ENCODE measurements around the gene PSME3. TPM values are rescaled to one million over a fixed set of nuclear protein-coding genes. Genes with fewer than 3 reads are reported as not detected.

Gene PSME3
- total and polyA plus RNA-seq, 2 of the 13 experiments (the other 11 are each of a cell fraction or from before 2014, with no cell fraction given) = 66.3 to 135 TPM

- TF ChIP-seq ZBTB8A (CRISPR knock-in tag; IDR thresholded peaks at IDR 0.05; ENCODE audit: borderline replicate concordance, low read depth) (no peak), ZNF337 (CRISPR knock-in tag; IDR thresholded peaks at IDR 0.05; ENCODE audit: borderline replicate concordance, low read depth) (0 out of 2 replicates have a peak, but pooled peaks have one; percentile 37), ZFY (CRISPR knock-in tag; IDR thresholded peaks at IDR 0.05) (no peak; the same call in 1 of the 2 replicates), ZFP41 (CRISPR knock-in tag; IDR thresholded peaks at IDR 0.05; ENCODE audit: borderline replicate concordance) (no peak), SP2 (CRISPR knock-in tag; IDR thresholded peaks at IDR 0.05) (no peak), ZNF761 (CRISPR knock-in tag; conservative IDR thresholded peaks at IDR 0.05) (no peak), PREB (CRISPR knock-in tag; IDR thresholded peaks at IDR 0.05) (no peak), AFF4 (CRISPR knock-in tag; IDR thresholded peaks at IDR 0.05) (no peak), PAWR (CRISPR knock-in tag; IDR thresholded peaks at IDR 0.05; ENCODE audit: borderline replicate concordance) (no peak), ZNF180 (CRISPR knock-in tag; IDR thresholded peaks at IDR 0.05; ENCODE audit: borderline replicate concordance, low read depth) (no peak), MAF1 (CRISPR knock-in tag; IDR thresholded peaks at IDR 0.05; ENCODE audit: borderline replicate concordance) (no peak), NBN (conservative IDR thresholded peaks at IDR 0.05) (no peak), SNAI1 (CRISPR knock-in tag; IDR thresholded peaks at IDR 0.05; ENCODE audit: borderline replicate concordance) (no peak), ZNF225 (CRISPR knock-in tag; IDR thresholded peaks at IDR 0.05) (no peak; the same call in 1 of the 2 replicates), KAT7 (CRISPR knock-in tag; IDR thresholded peaks at IDR 0.05; ENCODE audit: borderline replicate concordance) (no peak)
- TF ChIP-seq, protein P1, sequence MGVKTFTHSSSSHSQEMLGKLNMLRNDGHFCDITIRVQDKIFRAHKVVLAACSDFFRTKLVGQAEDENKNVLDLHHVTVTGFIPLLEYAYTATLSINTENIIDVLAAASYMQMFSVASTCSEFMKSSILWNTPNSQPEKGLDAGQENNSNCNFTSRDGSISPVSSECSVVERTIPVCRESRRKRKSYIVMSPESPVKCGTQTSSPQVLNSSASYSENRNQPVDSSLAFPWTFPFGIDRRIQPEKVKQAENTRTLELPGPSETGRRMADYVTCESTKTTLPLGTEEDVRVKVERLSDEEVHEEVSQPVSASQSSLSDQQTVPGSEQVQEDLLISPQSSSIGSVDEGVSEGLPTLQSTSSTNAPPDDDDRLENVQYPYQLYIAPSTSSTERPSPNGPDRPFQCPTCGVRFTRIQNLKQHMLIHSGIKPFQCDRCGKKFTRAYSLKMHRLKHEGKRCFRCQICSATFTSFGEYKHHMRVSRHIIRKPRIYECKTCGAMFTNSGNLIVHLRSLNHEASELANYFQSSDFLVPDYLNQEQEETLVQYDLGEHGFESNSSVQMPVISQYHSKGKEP (CRISPR knock-in tag; IDR thresholded peaks at IDR 0.05) = no peak
- TF ChIP-seq, protein P2, sequence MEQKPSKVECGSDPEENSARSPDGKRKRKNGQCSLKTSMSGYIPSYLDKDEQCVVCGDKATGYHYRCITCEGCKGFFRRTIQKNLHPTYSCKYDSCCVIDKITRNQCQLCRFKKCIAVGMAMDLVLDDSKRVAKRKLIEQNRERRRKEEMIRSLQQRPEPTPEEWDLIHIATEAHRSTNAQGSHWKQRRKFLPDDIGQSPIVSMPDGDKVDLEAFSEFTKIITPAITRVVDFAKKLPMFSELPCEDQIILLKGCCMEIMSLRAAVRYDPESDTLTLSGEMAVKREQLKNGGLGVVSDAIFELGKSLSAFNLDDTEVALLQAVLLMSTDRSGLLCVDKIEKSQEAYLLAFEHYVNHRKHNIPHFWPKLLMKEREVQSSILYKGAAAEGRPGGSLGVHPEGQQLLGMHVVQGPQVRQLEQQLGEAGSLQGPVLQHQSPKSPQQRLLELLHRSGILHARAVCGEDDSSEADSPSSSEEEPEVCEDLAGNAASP (CRISPR knock-in tag; IDR thresholded peaks at IDR 0.05; ENCODE audit: borderline replicate concordance) = peak; percentile 74
- TF ChIP-seq, protein P3, sequence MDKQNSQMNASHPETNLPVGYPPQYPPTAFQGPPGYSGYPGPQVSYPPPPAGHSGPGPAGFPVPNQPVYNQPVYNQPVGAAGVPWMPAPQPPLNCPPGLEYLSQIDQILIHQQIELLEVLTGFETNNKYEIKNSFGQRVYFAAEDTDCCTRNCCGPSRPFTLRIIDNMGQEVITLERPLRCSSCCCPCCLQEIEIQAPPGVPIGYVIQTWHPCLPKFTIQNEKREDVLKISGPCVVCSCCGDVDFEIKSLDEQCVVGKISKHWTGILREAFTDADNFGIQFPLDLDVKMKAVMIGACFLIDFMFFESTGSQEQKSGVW (CRISPR knock-in tag; IDR thresholded peaks at IDR 0.05; ENCODE audit: borderline replicate concordance) = no peak
These were observed 45.1 kb downstream of the PSME3 start (continued) for GRCh38 chr17:42878123-42878880.

All from HepG2 (cell line).